Effector memory CD4-positive, alpha-beta T cell (primary cell): ENCODE data around the gene POC1A.

Experiments used
- DNase-seq, 3 donors: peaks; one replicate each; pipeline ENCODE4 v3.0.0-alpha.2; 2020
- H3K27ac ChIP-seq: 2 replicates; pipeline ENCODE4 v1.7.0; 2013; ENCODE audit warnings: mild to moderate bottlenecking, low read length, moderate library complexity; ENCODE audit not compliant: insufficient read depth, poor library complexity, severe bottlenecking
- H3K27me3 ChIP-seq: replicated peaks from 2 replicates; pipeline ENCODE4 v1.7.0; 2013; ENCODE audit warnings: mild to moderate bottlenecking, low read length; ENCODE audit not compliant: insufficient read depth, control insufficient read depth, poor library complexity, severe bottlenecking
- H3K36me3 ChIP-seq: 2 replicates; pipeline ENCODE4 v1.7.0; 2013; ENCODE audit warnings: mild to moderate bottlenecking, low read length, moderate library complexity; ENCODE audit not compliant: control insufficient read depth, insufficient read depth
- H3K4me1 ChIP-seq: 2 replicates; pipeline ENCODE4 v1.7.0; 2013; ENCODE audit warnings: low read length, mild to moderate bottlenecking; ENCODE audit not compliant: control insufficient read depth, insufficient read depth, poor library complexity, severe bottlenecking
- H3K4me3 ChIP-seq: 2 replicates; pipeline ENCODE4 v1.7.0; 2013; ENCODE audit warnings: low read length, low read depth, mild to moderate bottlenecking; ENCODE audit not compliant: insufficient read depth, poor library complexity, severe bottlenecking
- H3K9me3 ChIP-seq: 2 replicates; pipeline ENCODE4 v1.7.0; 2013; ENCODE audit warnings: mild to moderate bottlenecking, low read length, moderate library complexity; ENCODE audit not compliant: control insufficient read depth

Gene POC1A

GRCh38 chr3:52041118-52041731 lies 113.0 kb downstream of the POC1A start:
- DNase-seq, result no peak
- no peak overlapping the region for H3K27ac ChIP-seq
- H3K4me3 ChIP-seq, result no peak overlapping the region
- no peaks in the 10 kb centered on the region for H3K36me3 ChIP-seq
- no peaks in the 10 kb centered on the region for H3K4me1 ChIP-seq
- no peaks in the 10 kb centered on the region for H3K9me3 ChIP-seq
- H3K27me3 ChIP-seq, result no peaks in the 10 kb centered on the region

GRCh38 chr3:52040600-52040999 lies 113.6 kb downstream of the POC1A start:
- Histone ChIP-seq H3K9me3 (no peaks in the 10 kb centered on the region), H3K4me3 (no peak overlapping the region), H3K27me3 (no peaks in the 10 kb centered on the region), H3K27ac (no peak overlapping the region), H3K4me1 (no peaks in the 10 kb centered on the region), H3K36me3 (no peaks in the 10 kb centered on the region)
- DNase-seq, result no peak

- Histone ChIP-seq H3K9me3 (no peaks in the 10 kb centered on the region), H3K36me3 (no peaks in the 10 kb centered on the region), H3K4me1 (no peaks in the 10 kb centered on the region), H3K27ac (no peak overlapping the region), H3K4me3 (no peak overlapping the region), H3K27me3 (no peaks in the 10 kb centered on the region)
- no peak for DNase-seq
Measured at GRCh38 chr3:52039846-52040245, 114.4 kb downstream of the POC1A start.

- no peak overlapping the region for H3K4me3 ChIP-seq
- H3K27ac ChIP-seq, result no peak overlapping the region
- no peaks in the 10 kb centered on the region for H3K4me1 ChIP-seq
Measured at GRCh38 chr3:52039426-52039825, 114.8 kb downstream of the POC1A start.

GRCh38 chr3:52038227-52038626 lies 116.0 kb downstream of the POC1A start:
- no peak for DNase-seq
- H3K4me1 ChIP-seq, result no peaks in the 10 kb centered on the region
- no peaks in the 10 kb centered on the region for H3K36me3 ChIP-seq
- H3K9me3 ChIP-seq, result no peaks in the 10 kb centered on the region
- no peaks in the 10 kb centered on the region for H3K27me3 ChIP-seq
- no peak overlapping the region for H3K27ac ChIP-seq
- H3K4me3 ChIP-seq, result no peak overlapping the region

More at GRCh38 chr3:52039426-52039825, 114.8 kb downstream of the POC1A start:
- no peak for DNase-seq
- no peaks in the 10 kb centered on the region for H3K36me3 ChIP-seq
- no peaks in the 10 kb centered on the region for H3K9me3 ChIP-seq
- H3K27me3 ChIP-seq, result no peaks in the 10 kb centered on the region

- H3K36me3 ChIP-seq, result no peaks in the 10 kb centered on the region
- no peaks in the 10 kb centered on the region for H3K27me3 ChIP-seq
- H3K27ac ChIP-seq, result no peak overlapping the region
- no peak overlapping the region for H3K4me3 ChIP-seq
- no peaks in the 10 kb centered on the region for H3K9me3 ChIP-seq
- no peak for DNase-seq
- H3K4me1 ChIP-seq, result no peaks in the 10 kb centered on the region
Measured at GRCh38 chr3:52037291-52037690, 116.9 kb downstream of the POC1A start.

- DNase-seq, result no peak
- H3K27ac ChIP-seq, result no peak overlapping the region
- H3K4me3 ChIP-seq, result no peak overlapping the region
- H3K4me1 ChIP-seq, result no peaks in the 10 kb centered on the region
- H3K27me3 ChIP-seq, result no peaks in the 10 kb centered on the region
- no peaks in the 10 kb centered on the region for H3K36me3 ChIP-seq
- no peaks in the 10 kb centered on the region for H3K9me3 ChIP-seq
Measured at GRCh38 chr3:52036829-52037228, 117.4 kb downstream of the POC1A start.

GRCh38 chr3:52036222-52036694 lies 118.0 kb downstream of the POC1A start:
- no peaks in the 10 kb centered on the region for H3K9me3 ChIP-seq
- DNase-seq, result no peak
- H3K36me3 ChIP-seq, result no peaks in the 10 kb centered on the region
- no peaks in the 10 kb centered on the region for H3K4me1 ChIP-seq
- H3K4me3 ChIP-seq, result no peak overlapping the region
- no peak overlapping the region for H3K27ac ChIP-seq
- no peaks in the 10 kb centered on the region for H3K27me3 ChIP-seq

GRCh38 chr3:52034651-52035050 lies 119.6 kb downstream of the POC1A start:
- no peak for DNase-seq
- Histone ChIP-seq H3K27ac (no peak overlapping the region), H3K4me1 (no peaks in the 10 kb centered on the region), H3K9me3 (no peaks in the 10 kb centered on the region), H3K36me3 (no peaks in the 10 kb centered on the region), H3K4me3 (no peak overlapping the region), H3K27me3 (no peaks in the 10 kb centered on the region)

GRCh38 chr3:52034212-52034611 lies 120.0 kb downstream of the POC1A start:
- H3K27ac ChIP-seq, result no peak overlapping the region
- H3K36me3 ChIP-seq, result no peaks in the 10 kb centered on the region
- DNase-seq, result no peak
- no peaks in the 10 kb centered on the region for H3K27me3 ChIP-seq
- H3K4me3 ChIP-seq, result no peak overlapping the region
- no peaks in the 10 kb centered on the region for H3K9me3 ChIP-seq
- no peaks in the 10 kb centered on the region for H3K4me1 ChIP-seq
